HG03565 (cell line): ENCODE results near the gene ABCC5.

ENCODE experiments used
- ATAC-seq: cut with Tn5 transposase; IDR thresholded peaks from one replicate; pipeline ENCODE4 v1.9.1; 2021; ENCODE audit warnings: mild to moderate bottlenecking, moderate library complexity; ENCODE audit not compliant: unreplicated experiment

The ABCC5 gene

GRCh38 chr3:183930086-183930485, 87.6 kb downstream of the ABCC5 start:
- ATAC-seq, result no peak

- no peak for ATAC-seq
Observed at GRCh38 chr3:183927059-183927458, 90.6 kb downstream of the ABCC5 start.

- no peak for ATAC-seq
Observed at GRCh38 chr3:183924956-183925355, 92.7 kb downstream of the ABCC5 start.

DNA sequence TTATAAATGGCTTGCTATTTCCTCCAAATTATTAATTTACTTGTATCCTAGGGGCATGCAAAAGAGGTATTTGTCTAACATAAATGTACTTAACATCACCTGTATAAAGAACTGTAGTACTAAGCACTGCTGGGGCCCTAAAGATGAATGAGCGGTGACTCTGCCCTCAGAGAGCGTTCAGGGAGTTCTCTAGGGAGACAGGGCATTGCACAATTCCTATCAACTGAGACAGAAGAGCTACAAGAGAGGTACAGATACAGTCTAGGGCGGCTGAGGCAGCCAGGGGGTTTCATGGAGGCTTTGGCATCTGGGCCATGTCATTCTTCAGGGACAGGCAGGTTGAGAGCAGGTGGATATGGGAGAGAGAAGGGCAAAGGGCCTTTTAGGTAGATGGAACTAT, 93.1 kb downstream of the ABCC5 start:
- ATAC-seq, result no peak

DNA sequence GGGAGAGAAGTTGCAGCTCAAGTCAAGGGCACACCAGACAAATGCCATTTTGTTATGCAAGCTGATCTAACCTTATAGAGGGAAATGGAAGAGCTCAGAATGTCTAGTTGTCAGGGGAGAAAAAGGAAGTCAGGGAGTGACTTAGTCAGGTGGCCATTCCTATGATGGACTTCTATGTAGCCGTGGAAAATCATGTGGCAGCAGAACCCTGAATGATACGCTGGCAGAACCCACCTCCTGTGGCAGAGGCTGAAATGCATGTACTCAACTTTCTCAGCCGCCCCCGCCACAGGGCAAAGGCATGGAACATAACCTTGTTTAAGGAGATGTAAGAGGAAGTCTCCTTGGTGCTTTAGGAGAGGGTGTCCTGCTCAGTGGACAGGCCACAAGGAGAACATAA, 95.3 kb downstream of the ABCC5 start:
- no peak for ATAC-seq

DNA sequence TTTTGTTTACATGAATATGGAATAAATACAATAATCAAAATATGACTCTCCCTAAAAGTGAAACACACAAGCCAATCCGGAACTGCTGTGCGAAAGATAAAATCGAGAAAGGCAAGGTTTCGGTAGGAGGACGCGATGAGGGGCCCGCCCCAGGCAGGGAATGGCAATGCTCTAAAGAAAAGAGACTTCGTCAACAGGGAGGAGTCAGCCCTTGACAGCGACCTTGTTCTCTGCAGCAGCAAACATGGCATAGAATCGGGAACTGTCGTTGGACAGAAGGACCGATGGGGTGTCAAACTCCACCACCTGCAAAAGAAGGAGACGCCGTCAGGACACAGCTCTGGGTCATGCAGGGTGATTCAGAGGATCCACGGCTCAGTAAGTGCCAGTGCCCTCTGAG, 96.6 kb downstream of the ABCC5 start:
- ATAC-seq, result no peak

DNA sequence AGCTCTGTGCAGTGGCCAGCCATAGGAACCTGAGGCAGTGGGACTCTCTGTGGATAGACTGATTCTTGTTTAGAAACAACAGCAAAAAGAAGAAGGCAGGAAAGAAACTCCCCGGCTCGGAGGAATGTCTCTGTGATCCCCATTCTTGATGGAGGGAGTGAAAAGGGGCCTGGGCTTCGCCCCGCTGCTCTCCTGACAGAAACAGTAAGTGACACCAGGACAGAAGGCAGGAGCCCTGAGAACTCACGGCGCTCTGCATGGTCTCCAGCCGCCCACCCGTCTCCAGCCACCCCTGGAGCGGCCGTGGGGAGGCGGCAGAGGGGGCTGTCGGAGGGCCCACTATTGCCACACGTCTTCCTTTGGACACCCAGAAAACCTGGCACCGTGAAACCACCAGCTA, 97.3 kb downstream of the ABCC5 start:
- ATAC-seq, result no peak

DNA sequence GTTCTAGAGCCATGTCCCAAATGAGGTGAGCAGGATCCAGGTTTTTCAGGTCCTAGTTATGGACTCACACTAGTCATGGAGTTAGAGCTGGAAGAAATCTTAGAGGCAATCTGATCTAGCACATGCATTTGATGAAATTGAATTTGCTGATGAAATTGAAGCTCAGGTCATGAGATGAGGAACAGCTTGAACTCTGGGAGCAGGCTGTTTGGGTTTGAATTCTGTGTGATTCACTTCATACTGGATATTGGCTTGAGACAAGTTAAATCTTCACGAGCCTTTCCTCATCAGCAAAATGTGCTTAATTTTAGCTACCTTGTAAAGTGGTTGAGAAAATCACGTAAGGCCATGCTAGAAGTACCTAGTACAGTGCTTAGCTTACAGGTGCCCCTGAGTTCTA, 99.5 kb downstream of the ABCC5 start:
- no peak for ATAC-seq

DNA sequence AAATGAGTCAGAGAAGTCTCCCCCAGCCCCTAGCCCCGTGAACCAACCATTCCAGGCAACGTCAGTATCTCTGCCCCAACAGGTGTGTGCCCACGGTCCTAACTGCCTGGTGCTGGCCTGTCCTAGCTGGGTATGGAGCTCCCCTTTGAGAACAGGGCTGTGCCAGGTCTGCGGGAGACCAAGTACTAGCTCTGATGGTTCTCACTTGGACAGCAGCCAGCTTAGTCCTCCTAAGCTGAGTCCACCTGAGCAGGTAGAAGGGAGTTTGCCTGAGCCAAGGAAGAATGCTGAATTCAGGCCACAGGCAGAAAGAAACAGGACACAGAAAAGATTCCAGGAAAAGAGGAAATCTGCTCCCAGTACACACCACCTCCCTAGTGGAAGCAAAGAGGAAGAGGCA, 99.9 kb downstream of the ABCC5 start:
- no peak for ATAC-seq

GRCh38 chr3:183914856-183915255, 102.8 kb downstream of the ABCC5 start:
- ATAC-seq, result no peak

DNA sequence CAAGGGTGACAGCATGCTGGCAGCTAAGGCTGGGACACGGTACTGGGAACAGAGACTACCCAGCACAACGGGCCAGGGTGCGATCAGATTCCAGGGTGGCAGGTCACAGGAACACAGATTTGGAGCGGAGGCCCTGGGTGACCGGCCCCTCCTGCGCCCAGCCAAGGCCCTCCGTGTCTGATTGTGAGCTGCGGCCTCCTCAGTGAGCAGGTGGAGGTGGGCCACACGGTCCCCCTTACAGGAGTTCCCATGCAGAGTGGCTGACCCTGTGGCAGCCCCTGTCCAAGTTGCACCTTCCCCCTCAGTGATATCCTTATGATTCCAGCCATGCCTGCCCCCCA, 104.1 kb downstream of the ABCC5 start:
- ATAC-seq, result no peak

GRCh38 chr3:183912895-183913579, 104.6 kb downstream of the ABCC5 start:
- no peak for ATAC-seq

DNA sequence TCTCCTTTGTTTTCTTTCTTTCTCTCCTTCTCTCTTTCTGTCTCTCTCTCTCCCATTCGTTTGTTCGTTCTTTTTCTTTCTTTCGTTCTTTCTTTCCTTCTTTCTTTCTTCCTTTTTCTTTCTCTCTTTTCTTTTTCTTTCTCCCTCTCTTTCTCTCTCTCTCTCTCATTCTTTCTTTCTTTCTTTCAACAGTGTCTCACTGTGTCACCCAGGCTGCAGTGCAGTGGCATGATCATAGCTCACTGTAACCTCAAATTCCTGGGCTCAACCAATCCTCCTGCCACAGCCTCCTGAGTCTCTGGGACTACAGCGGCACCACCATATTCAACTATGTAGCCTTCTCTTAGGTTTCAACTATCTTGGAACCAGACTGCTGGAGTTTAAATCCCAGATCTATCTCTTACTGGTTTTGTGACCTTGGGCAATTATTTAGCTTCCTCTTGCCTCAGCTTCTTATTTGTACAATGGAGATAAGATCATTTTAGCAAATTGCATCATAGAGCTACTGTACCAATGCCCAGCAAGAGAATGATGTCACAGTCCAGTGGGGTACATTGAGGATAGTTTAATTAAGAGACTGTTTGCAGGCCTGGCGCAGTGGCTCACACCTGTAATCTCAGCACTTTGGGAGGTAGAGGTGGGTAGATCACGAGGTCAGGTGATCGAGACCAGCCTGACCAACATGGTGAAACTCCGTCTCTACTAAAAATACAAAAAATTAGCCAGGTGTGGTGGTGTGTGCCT, 105.7 kb downstream of the ABCC5 start:
- ATAC-seq, result no peak

DNA sequence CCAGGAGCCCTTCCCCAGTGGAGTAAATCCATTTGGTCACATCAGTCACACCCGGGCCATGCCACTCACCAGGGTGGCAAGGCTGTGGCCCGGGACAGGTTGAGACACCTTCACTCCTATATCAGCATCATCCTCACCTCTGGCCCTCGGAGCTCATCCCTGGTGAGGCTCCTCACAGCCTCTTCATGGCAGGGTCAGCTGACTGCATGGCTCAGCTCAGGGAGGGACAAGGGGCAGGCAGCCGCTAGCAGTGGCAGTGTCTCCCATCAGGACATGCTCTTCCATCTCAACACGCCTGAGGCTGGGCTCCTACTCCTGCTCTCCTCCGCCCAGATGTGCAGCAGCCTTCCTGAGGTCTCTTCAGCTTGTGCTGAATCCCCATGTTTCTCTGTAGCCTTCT, 106.6 kb downstream of the ABCC5 start:
- no peak for ATAC-seq

- no peak for ATAC-seq
Observed at GRCh38 chr3:183909030-183909600, 108.6 kb downstream of the ABCC5 start.

DNA sequence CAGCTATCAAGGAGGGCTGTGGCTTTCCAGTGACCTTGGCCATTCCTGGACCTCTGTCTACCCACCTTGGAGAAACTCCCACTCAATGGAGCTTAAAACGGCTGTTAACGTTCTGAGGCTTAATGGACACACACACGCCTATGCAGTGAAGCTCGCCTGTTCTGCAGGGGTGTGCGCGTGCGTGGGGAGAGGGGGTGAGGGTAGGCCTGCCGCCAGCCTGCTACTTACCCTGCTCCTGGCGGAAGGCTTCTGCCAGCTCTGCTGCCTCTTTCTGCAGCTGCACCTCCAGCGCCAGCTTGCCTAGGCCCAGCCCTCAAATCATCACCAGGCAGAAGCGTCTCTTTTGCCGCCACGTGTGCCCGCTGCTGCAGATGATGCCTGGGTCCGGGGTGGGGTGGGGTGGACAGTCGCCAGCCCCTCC, 109.8 kb downstream of the ABCC5 start:
- no peak for ATAC-seq

- no peak for ATAC-seq
Observed at GRCh38 chr3:183907176-183907575, 110.5 kb downstream of the ABCC5 start.

GRCh38 chr3:183906234-183906921, 111.3 kb downstream of the ABCC5 start:
- no peak for ATAC-seq

DNA sequence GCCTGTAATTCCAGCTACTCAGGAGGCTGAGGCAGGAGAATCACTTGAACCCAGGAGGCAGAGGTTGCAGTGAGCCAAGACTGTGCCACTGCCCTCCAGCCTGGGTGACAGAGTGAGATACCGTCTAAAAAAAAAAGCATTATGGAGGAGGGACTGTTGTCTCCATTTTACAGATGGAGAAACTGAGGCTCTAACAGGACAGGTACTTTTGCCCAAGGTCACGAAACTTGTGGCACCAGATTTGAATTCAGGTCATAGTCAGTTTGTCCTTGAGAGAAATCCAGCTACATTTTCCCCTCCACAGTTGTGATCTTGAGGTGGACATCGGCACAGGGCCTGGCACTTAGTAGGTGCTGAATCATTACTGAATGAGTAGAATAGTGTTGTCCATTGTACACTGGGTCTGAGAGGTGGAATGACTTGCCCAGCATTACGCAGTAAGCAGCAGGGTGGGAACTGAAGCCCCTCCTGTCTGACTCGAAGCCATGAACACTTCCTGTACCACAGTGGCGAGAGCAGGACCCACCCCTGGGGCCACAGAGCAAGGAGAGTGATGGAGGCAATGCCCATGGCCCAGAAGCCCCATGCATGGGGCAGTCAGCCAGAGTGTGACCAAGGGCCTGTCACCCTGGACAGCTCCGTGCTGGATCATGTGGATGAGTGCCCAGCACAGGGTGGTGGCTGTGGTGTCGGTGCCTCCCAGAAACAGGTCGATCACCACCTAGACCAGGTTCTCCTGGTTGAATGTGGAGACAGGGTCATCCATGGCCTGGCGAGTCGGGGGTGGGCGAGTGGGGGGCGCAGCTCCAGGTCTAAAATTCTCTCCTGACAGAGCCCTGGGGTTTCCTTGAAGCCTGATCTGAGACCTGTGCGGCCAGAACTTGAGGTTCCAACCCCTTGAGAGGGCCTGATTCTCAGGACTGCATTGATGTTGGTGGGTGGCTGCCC, 112.6 kb downstream of the ABCC5 start:
- no peak for ATAC-seq

- ATAC-seq, result no peak
Observed at GRCh38 chr3:183898028-183898431, 119.7 kb downstream of the ABCC5 start.

GRCh38 chr3:183897606-183898005, 120.1 kb downstream of the ABCC5 start:
- ATAC-seq, result no peak
